NB4 (cell line): ENCODE measurements around the gene C1GALT1C1L.

Source experiments
- CTCF ChIP-seq: IDR thresholded peaks from one replicate; pipeline ENCODE4 v1.5.1; 2012; ENCODE audit warnings: low read depth, low read length
- POLR2A ChIP-seq: IDR thresholded peaks from 2 replicates; pipeline ENCODE4 v1.6.1; 2011; ENCODE audit warnings: mild to moderate bottlenecking; ENCODE audit not compliant: insufficient read length; ENCODE audit errors: extremely low read depth

GRCh38 chr2:43708178-43708577 is 31.9 kb upstream of the C1GALT1C1L start:
- TF ChIP-seq CTCF (no peak), POLR2A (no peak)
